ENCODE measurements around the gene SLC4A9.

The SLC4A9 gene

GRCh38 chr5:140358738-140359310, 1.2 kb upstream of the SLC4A9 start:
- TF ChIP-seq POLR2A (IDR thresholded peaks at IDR 0.05; ENCODE audit: low read depth, low read length) (no peak), SPI1 (IDR thresholded peaks at IDR 0.05; ENCODE audit: low read depth, low read length) (no peak), POLR2AphosphoS5 (IDR thresholded peaks at IDR 0.05; ENCODE audit: low read depth, low read length) (no peak), TAF1 (IDR thresholded peaks at IDR 0.05; ENCODE audit: low read depth, low read length) (no peak), POU2F2 (IDR thresholded peaks at IDR 0.05; ENCODE audit: low read depth, low read length) (no peak), PAX5 (IDR thresholded peaks at IDR 0.05; ENCODE audit: insufficient read depth, low read length, severe bottlenecking) (no peak)
- FAIRE-seq (no peak), DNase-seq (ENCODE audit: insufficient read length, low spot score) (no peak)

- no peak for TF ChIP-seq TAF1 (IDR thresholded peaks at IDR 0.05; ENCODE audit: low read depth, low read length)
- no peak for TF ChIP-seq POU2F2 (IDR thresholded peaks at IDR 0.05; ENCODE audit: low read depth, low read length)
- TF ChIP-seq PAX5 (IDR thresholded peaks at IDR 0.05; ENCODE audit: insufficient read depth, low read length, severe bottlenecking), result no peak
- TF ChIP-seq POLR2A (IDR thresholded peaks at IDR 0.05; ENCODE audit: low read depth, low read length), result no peak
- no peak for TF ChIP-seq POLR2AphosphoS5 (IDR thresholded peaks at IDR 0.05; ENCODE audit: low read depth, low read length)
- no peak for TF ChIP-seq SPI1 (IDR thresholded peaks at IDR 0.05; ENCODE audit: low read depth, low read length)
- FAIRE-seq (no peak), DNase-seq (ENCODE audit: insufficient read length, low spot score) (no peak)
Measured at GRCh38 chr5:140360681-140361479, 886 bp downstream of the SLC4A9 start.

DNA sequence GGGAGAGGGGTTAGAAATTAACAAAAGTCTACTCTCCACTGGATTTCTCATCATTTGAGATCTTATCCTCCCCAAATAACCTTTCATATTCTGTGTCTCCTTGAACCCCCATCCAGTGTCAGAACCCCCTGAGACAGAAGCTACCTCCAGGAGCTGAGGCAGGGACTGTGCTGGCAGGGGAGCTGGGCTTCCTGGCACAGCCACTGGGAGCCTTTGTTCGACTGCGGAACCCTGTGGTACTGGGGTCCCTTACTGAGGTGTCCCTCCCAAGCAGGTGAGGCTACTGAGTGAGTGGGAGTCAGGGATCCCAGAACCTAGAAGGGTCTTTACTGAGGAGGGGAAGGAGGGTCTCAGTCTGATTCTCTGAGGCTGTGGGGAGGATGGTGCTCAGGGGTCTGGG, 1.9 kb downstream of the SLC4A9 start:
- no peak for FAIRE-seq
- TF ChIP-seq SPI1 (IDR thresholded peaks at IDR 0.05; ENCODE audit: low read depth, low read length), result no peak
- TF ChIP-seq TAF1 (IDR thresholded peaks at IDR 0.05; ENCODE audit: low read depth, low read length), result no peak
- TF ChIP-seq POLR2A (IDR thresholded peaks at IDR 0.05; ENCODE audit: low read depth, low read length), result no peak

GRCh38 chr5:140362311-140362710, 2.3 kb downstream of the SLC4A9 start:
- FAIRE-seq (no peak), DNase-seq (ENCODE audit: insufficient read length, low spot score) (no peak)
- no peak for TF ChIP-seq POLR2A (IDR thresholded peaks at IDR 0.05; ENCODE audit: low read depth, low read length)
- no peak for TF ChIP-seq SPI1 (IDR thresholded peaks at IDR 0.05; ENCODE audit: low read depth, low read length)
- no peak for TF ChIP-seq PAX5 (IDR thresholded peaks at IDR 0.05; ENCODE audit: insufficient read depth, low read length, severe bottlenecking)
- TF ChIP-seq POLR2AphosphoS5 (IDR thresholded peaks at IDR 0.05; ENCODE audit: low read depth, low read length), result no peak
- no peak for TF ChIP-seq POU2F2 (IDR thresholded peaks at IDR 0.05; ENCODE audit: low read depth, low read length)
- TF ChIP-seq TAF1 (IDR thresholded peaks at IDR 0.05; ENCODE audit: low read depth, low read length), result no peak

More for the DNA sequence above, 1.9 kb downstream of the SLC4A9 start:
- DNase-seq (ENCODE audit: insufficient read length, low spot score), result no peak

DNA sequence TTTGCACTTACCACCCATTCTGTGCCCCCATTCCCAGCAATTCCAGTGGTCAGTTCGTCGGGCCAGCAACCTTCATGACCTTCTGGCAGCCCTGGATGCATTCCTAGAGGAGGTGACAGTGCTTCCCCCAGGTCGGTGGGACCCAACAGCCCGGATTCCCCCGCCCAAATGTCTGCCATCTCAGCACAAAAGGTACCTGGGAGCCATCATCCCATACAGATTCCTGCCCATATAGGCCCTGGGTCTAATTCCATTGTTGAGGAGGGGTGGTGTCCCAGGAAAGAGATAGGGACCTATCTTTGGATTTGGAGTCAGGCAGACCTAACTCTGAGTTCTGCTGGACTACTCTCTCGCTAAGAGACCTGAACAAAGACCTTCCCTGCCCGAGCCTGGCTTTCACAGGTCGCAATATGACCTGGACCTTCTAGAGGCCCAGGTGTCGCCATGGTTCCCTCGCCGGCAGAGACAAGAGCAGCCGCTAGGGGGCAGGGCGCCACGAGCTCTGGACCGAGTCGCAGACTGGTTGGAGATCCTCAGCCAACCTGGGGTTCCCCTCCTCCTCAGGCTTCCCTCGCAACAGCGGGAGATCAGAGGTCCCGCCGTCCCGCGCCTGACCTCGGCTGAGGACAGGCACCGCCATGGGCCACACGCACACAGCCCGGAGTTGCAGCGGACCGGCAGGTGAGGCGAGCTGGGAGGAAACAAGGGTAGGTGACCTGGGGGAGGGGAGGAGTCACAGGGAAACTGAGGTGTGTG, 3.1 kb downstream of the SLC4A9 start:
- FAIRE-seq (peak; percentile 98), DNase-seq (ENCODE audit: insufficient read length, low spot score) (peak; percentile 90)

GRCh38 chr5:140363631-140364471, 3.9 kb downstream of the SLC4A9 start:
- FAIRE-seq (no peak), DNase-seq (ENCODE audit: insufficient read length, low spot score) (no peak)
- TF ChIP-seq POLR2A (IDR thresholded peaks at IDR 0.05; ENCODE audit: low read depth, low read length) (no peak), PAX5 (IDR thresholded peaks at IDR 0.05; ENCODE audit: insufficient read depth, low read length, severe bottlenecking) (no peak), TAF1 (IDR thresholded peaks at IDR 0.05; ENCODE audit: low read depth, low read length) (no peak)

More for the DNA sequence above, 3.1 kb downstream of the SLC4A9 start:
- TF ChIP-seq SPI1 (IDR thresholded peaks at IDR 0.05; ENCODE audit: low read depth, low read length), result no peak
- no peak for TF ChIP-seq PAX5 (IDR thresholded peaks at IDR 0.05; ENCODE audit: insufficient read depth, low read length, severe bottlenecking)
- no peak for TF ChIP-seq TAF1 (IDR thresholded peaks at IDR 0.05; ENCODE audit: low read depth, low read length)
- no peak for TF ChIP-seq POU2F2 (IDR thresholded peaks at IDR 0.05; ENCODE audit: low read depth, low read length)
- TF ChIP-seq POLR2AphosphoS5 (IDR thresholded peaks at IDR 0.05; ENCODE audit: low read depth, low read length), result no peak
- TF ChIP-seq POLR2A (IDR thresholded peaks at IDR 0.05; ENCODE audit: low read depth, low read length), result no peak

GRCh38 chr5:140364472-140364765, 4.4 kb downstream of the SLC4A9 start:
- DNase-seq (ENCODE audit: insufficient read length, low spot score) (no peak), FAIRE-seq (no peak)
- TF ChIP-seq POLR2AphosphoS5 (IDR thresholded peaks at IDR 0.05; ENCODE audit: low read depth, low read length) (no peak), PAX5 (IDR thresholded peaks at IDR 0.05; ENCODE audit: insufficient read depth, low read length, severe bottlenecking) (no peak), POLR2A (IDR thresholded peaks at IDR 0.05; ENCODE audit: low read depth, low read length) (no peak), POU2F2 (IDR thresholded peaks at IDR 0.05; ENCODE audit: low read depth, low read length) (no peak), TAF1 (IDR thresholded peaks at IDR 0.05; ENCODE audit: low read depth, low read length) (no peak), SPI1 (IDR thresholded peaks at IDR 0.05; ENCODE audit: low read depth, low read length) (no peak)

DNA sequence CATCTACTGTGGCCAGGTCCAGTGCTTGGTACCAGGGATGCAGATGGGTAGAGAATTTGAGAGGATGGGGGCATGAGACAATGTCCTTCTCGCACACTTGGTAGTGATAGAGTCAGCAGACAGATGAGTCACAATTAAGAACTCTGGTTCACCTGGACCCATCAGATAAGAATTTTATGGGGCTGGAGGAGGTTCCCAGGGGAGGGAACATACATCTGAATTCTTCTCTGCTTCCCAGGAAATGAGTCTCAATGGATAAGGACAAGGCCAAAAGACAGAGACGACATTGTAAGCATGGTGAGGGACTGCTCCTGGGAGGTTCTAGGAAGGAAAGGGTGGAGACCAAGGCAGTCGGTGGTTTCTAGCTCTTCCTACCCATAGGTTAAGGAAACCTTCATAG, 5.3 kb downstream of the SLC4A9 start:
- TF ChIP-seq POLR2A (IDR thresholded peaks at IDR 0.05; ENCODE audit: low read depth, low read length), result no peak
- TF ChIP-seq SPI1 (IDR thresholded peaks at IDR 0.05; ENCODE audit: low read depth, low read length), result no peak
- no peak for TF ChIP-seq TAF1 (IDR thresholded peaks at IDR 0.05; ENCODE audit: low read depth, low read length)
- TF ChIP-seq PAX5 (IDR thresholded peaks at IDR 0.05; ENCODE audit: insufficient read depth, low read length, severe bottlenecking), result no peak
- TF ChIP-seq POU2F2 (IDR thresholded peaks at IDR 0.05; ENCODE audit: low read depth, low read length), result no peak
- TF ChIP-seq POLR2AphosphoS5 (IDR thresholded peaks at IDR 0.05; ENCODE audit: low read depth, low read length), result no peak
- FAIRE-seq (no peak), DNase-seq (ENCODE audit: insufficient read length, low spot score) (no peak)

DNA sequence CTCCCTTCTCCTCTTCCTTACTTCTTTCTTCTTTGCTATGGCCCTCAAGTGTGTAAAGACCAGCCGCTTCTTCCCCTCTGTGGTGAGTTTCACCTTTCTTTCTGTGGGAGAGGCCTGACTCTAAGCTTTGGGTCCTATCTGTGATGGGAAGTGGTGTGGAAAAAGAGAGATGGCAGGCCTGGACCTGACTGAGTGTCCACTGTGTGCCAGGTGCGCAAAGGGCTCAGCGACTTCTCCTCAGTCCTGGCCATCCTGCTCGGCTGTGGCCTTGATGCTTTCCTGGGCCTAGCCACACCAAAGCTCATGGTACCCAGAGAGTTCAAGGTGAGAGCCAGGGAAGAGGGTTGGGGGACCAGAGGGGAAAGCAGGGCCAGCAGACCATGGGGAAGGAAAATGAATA, 5.9 kb downstream of the SLC4A9 start:
- no peak for DNase-seq (ENCODE audit: insufficient read length, low spot score)
- TF ChIP-seq POLR2AphosphoS5 (IDR thresholded peaks at IDR 0.05; ENCODE audit: low read depth, low read length) (no peak), PAX5 (IDR thresholded peaks at IDR 0.05; ENCODE audit: insufficient read depth, low read length, severe bottlenecking) (no peak), TAF1 (IDR thresholded peaks at IDR 0.05; ENCODE audit: low read depth, low read length) (no peak), SPI1 (IDR thresholded peaks at IDR 0.05; ENCODE audit: low read depth, low read length) (no peak), POLR2A (IDR thresholded peaks at IDR 0.05; ENCODE audit: low read depth, low read length) (no peak), POU2F2 (IDR thresholded peaks at IDR 0.05; ENCODE audit: low read depth, low read length) (no peak)
- FAIRE-seq, result no peak

All from GM12891 (cell line).